GM23338 (cell line): ENCODE results near the gene ARL13B. TPM values are rescaled to one million over a fixed set of nuclear protein-coding genes. Genes with fewer than 3 reads are reported as not detected.

Source experiments
- ATAC-seq: fragments of 200-7000 bp; cut with Tn5 transposase; 3 replicates; pipeline ENCODE4 v1.9.1; 2020
- DNase-seq: peaks from one replicate; pipeline ENCODE4 v3.0.0-alpha.2; 2015; ENCODE audit warnings: low spot score
- H2AFZ ChIP-seq: fragments of 200-600 bp; sonication (generic); 2 replicates; pipeline ENCODE4 v1.8.0; 2016; ENCODE audit warnings: antibody characterized with exemption, mild to moderate bottlenecking, moderate library complexity
- H3F3A ChIP-seq: fragments of 200-600 bp; sonication (generic); replicated peaks from 2 replicates; pipeline ENCODE4 v1.8.0; 2017; ENCODE audit warnings: antibody characterized with exemption, mixed run types, low read depth
- H3K27ac ChIP-seq: fragments of 200-600 bp; sonication (generic); 2 replicates; pipeline ENCODE4 v1.6.1; 2016; ENCODE audit warnings: low read depth
- H3K27me3 ChIP-seq: fragments of 200-600 bp; sonication (generic); 2 replicates; pipeline ENCODE4 v1.8.0; 2016; ENCODE audit warnings: mild to moderate bottlenecking, mixed run types, moderate library complexity; ENCODE audit not compliant: insufficient read depth
- H3K36me3 ChIP-seq: fragments of 200-600 bp; sonication (generic); 2 replicates; pipeline ENCODE4 v1.8.0; 2016; ENCODE audit warnings: mild to moderate bottlenecking; ENCODE audit not compliant: insufficient read depth
- H3K4me1 ChIP-seq: fragments of 200-600 bp; sonication (generic); 2 replicates; pipeline ENCODE4 v1.8.0; 2016; ENCODE audit warnings: mild to moderate bottlenecking, moderate library complexity; ENCODE audit not compliant: insufficient read depth
- H3K4me2 ChIP-seq: fragments of 200-600 bp; sonication (generic); 2 replicates; pipeline ENCODE4 v1.7.1; 2017; ENCODE audit warnings: mixed run types
- H3K4me3 ChIP-seq: fragments of 200-600 bp; sonication (generic); 2 replicates; pipeline ENCODE4 v1.6.1; 2016; ENCODE audit warnings: mixed run types
- H3K79me2 ChIP-seq: fragments of 200-600 bp; sonication (generic); replicated peaks from 2 replicates; pipeline ENCODE4 v1.8.0; 2017; ENCODE audit warnings: mild to moderate bottlenecking; ENCODE audit not compliant: insufficient read depth
- H3K9me2 ChIP-seq: fragments of 200-600 bp; sonication (generic); 2 replicates; pipeline ENCODE4 v1.8.0; 2017; ENCODE audit not compliant: insufficient read depth
- H4K20me1 ChIP-seq: fragments of 200-600 bp; sonication (generic); replicated peaks from 2 replicates; pipeline ENCODE4 v1.8.0; 2017; ENCODE audit warnings: mild to moderate bottlenecking; ENCODE audit not compliant: insufficient read depth
- H3K27ac Mint-ChIP-seq: 2 replicates; pipeline ENCODE4 v1.8.0; 2020; ENCODE audit warnings: inconsistent platforms, mild to moderate bottlenecking, moderate library complexity, mixed read lengths
- H3K27me3 Mint-ChIP-seq: 3 replicates; pipeline ENCODE4 v1.8.0; 2022; ENCODE audit warnings: low read depth, mild to moderate bottlenecking, moderate library complexity, mixed read lengths, inconsistent platforms; ENCODE audit not compliant: insufficient read depth, poor library complexity
- H3K36me3 Mint-ChIP-seq: 3 replicates; pipeline ENCODE4 v1.8.0; 2021; ENCODE audit warnings: low read depth, mild to moderate bottlenecking, inconsistent platforms, moderate library complexity, mixed read lengths
- H3K4me1 Mint-ChIP-seq: 3 replicates; pipeline ENCODE4 v1.8.0; 2020; ENCODE audit warnings: mild to moderate bottlenecking, inconsistent platforms, mixed read lengths
- H3K4me3 Mint-ChIP-seq: 3 replicates; pipeline ENCODE4 v1.8.0; 2021; ENCODE audit warnings: moderate library complexity, mild to moderate bottlenecking, inconsistent platforms, mixed read lengths
- H3K9me3 Mint-ChIP-seq: 3 replicates; pipeline ENCODE4 v1.8.0; 2020; ENCODE audit warnings: moderate library complexity, mild to moderate bottlenecking, inconsistent platforms, mixed read lengths
- EZH2 ChIP-seq: fragments of 200-600 bp; sonication (generic); IDR thresholded peaks from one replicate; pipeline ENCODE4 v1.8.0; 2017; ENCODE audit warnings: antibody characterized with exemption, mild to moderate bottlenecking, low read depth; ENCODE audit not compliant: unreplicated experiment
- JUNB ChIP-seq: IDR thresholded peaks from one replicate; pipeline ENCODE4 v1.6.1; 2016; ENCODE audit warnings: antibody characterized with exemption; ENCODE audit not compliant: unreplicated experiment
- STAT1 ChIP-seq: IDR thresholded peaks from one replicate; pipeline ENCODE4 v1.6.1; 2016; ENCODE audit warnings: antibody characterized with exemption; ENCODE audit not compliant: unreplicated experiment
- ZNF114 ChIP-seq: fragments of 250-450 bp; sonication (Bioruptor Pico); IDR thresholded peaks from 2 replicates; pipeline ENCODE4 v1.5.0; 2020; ENCODE audit warnings: mild to moderate bottlenecking, moderate library complexity
- ZNF331 ChIP-seq: fragments of 250-450 bp; sonication (Bioruptor Pico); IDR thresholded peaks from 2 replicates; pipeline ENCODE4 v1.5.0; 2020; ENCODE audit warnings: low read depth, mild to moderate bottlenecking, moderate library complexity
- polyA plus RNA-seq: library from polyadenylated mRNA; unstranded; fragments of >200 nt; fragmentation: Nextera tagmentation; extraction: Ambion mirVana; gene quantifications from 2 replicates; pipeline ENCODE4 v1.2.1, GENCODE V29; 2016
- total RNA-seq: library from RNA; depleted of rRNA; stranded (reverse); fragments of >200 nt; shearing (Covaris generic); gene quantifications from 2 replicates; pipeline ENCODE4 v1.2.3, GENCODE V29; 2014
- TF ChIP-seq, protein P1 (sequence below): IDR thresholded peaks from one replicate; pipeline ENCODE4 v1.6.1; 2018; ENCODE audit warnings: antibody characterized with exemption; ENCODE audit not compliant: unreplicated experiment
- TF ChIP-seq, protein P2 (sequence below): IDR thresholded peaks from 2 replicates; pipeline ENCODE4 v1.6.1; 2016; ENCODE audit warnings: antibody characterized with exemption
- TF ChIP-seq, protein P3 (sequence below), 2 experiments: fragments of 200-600 bp in 1 of 2; sonication (generic) in 1 of 2; conservative IDR thresholded peaks; 2 replicates each; pipeline versions ENCODE4 v1.5.1 to v1.6.1; 2016 to 2017; ENCODE audit warnings: antibody characterized with exemption in 2 of 2, low read depth in 2 of 2, mild to moderate bottlenecking in 2 of 2, moderate library complexity in 1 of 2
- TF ChIP-seq, protein P4 (sequence below): fragments of 250-450 bp; sonication (Bioruptor Pico); IDR thresholded peaks from 2 replicates; pipeline ENCODE4 v1.5.0; 2020; ENCODE audit warnings: mild to moderate bottlenecking, moderate library complexity

Gene ARL13B
- total and polyA plus RNA-seq, 2 experiments from 2014 or later: 7.9 to 17.1 TPM

DNA sequence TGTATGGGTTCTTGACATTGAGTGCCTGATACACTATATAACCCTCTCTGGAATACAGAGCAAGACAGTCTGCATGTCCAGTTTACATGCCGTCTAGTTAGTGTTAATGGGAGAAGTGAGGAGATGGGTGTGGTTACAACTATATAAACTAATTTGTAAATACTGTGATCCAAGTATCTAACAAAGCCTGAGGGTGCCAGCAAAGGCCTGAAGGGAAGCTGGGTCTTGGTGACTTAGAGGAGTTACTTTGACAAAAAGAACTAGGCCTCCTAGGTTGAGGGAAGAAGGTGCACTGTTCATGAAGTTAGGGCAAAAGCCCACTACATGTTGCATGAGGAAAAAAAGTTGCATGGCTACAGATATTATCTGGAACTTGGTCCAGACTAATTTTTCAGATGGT lies 85.2 kb downstream of the ARL13B start (continued):
- TF ChIP-seq, protein P1, sequence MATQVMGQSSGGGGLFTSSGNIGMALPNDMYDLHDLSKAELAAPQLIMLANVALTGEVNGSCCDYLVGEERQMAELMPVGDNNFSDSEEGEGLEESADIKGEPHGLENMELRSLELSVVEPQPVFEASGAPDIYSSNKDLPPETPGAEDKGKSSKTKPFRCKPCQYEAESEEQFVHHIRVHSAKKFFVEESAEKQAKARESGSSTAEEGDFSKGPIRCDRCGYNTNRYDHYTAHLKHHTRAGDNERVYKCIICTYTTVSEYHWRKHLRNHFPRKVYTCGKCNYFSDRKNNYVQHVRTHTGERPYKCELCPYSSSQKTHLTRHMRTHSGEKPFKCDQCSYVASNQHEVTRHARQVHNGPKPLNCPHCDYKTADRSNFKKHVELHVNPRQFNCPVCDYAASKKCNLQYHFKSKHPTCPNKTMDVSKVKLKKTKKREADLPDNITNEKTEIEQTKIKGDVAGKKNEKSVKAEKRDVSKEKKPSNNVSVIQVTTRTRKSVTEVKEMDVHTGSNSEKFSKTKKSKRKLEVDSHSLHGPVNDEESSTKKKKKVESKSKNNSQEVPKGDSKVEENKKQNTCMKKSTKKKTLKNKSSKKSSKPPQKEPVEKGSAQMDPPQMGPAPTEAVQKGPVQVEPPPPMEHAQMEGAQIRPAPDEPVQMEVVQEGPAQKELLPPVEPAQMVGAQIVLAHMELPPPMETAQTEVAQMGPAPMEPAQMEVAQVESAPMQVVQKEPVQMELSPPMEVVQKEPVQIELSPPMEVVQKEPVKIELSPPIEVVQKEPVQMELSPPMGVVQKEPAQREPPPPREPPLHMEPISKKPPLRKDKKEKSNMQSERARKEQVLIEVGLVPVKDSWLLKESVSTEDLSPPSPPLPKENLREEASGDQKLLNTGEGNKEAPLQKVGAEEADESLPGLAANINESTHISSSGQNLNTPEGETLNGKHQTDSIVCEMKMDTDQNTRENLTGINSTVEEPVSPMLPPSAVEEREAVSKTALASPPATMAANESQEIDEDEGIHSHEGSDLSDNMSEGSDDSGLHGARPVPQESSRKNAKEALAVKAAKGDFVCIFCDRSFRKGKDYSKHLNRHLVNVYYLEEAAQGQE: no peak

GRCh38 chr3:94065819-94066480 lies 86.0 kb downstream of the ARL13B start:
- Histone ChIP-seq H3K9me2 (no peaks in the 10 kb centered on the region), H3K27ac (no peak overlapping the region), H3K36me3 (no peaks in the 10 kb centered on the region), H3K4me3 (no peak overlapping the region), H3K27me3 (no peaks in the 10 kb centered on the region), H3K79me2 (peaks cover 10% of the 10 kb centered on the region; the same call in 1 of the 2 replicates), H3K4me2 (no peak overlapping the region), H3F3A (no peaks in the 10 kb centered on the region), H2AFZ (no peak overlapping the region), H3K4me1 (no peaks in the 10 kb centered on the region), H4K20me1 (no peaks in the 10 kb centered on the region)
- H3K4me3 Mint-ChIP-seq: no peak overlapping the region
- peaks cover 2% of the 10 kb centered on the region; the same call in 1 of the 3 replicates for H3K4me1 Mint-ChIP-seq
- DNase-seq (no peak), ATAC-seq (no peak)
- H3K27ac Mint-ChIP-seq: no peak overlapping the region
- H3K9me3 Mint-ChIP-seq: no peaks in the 10 kb centered on the region; the same call in 2 of the 3 replicates
- peaks cover 8% of the 10 kb centered on the region for H3K36me3 Mint-ChIP-seq
- H3K27me3 Mint-ChIP-seq: peaks cover 6% of the 10 kb centered on the region
- TF ChIP-seq, protein P2, sequence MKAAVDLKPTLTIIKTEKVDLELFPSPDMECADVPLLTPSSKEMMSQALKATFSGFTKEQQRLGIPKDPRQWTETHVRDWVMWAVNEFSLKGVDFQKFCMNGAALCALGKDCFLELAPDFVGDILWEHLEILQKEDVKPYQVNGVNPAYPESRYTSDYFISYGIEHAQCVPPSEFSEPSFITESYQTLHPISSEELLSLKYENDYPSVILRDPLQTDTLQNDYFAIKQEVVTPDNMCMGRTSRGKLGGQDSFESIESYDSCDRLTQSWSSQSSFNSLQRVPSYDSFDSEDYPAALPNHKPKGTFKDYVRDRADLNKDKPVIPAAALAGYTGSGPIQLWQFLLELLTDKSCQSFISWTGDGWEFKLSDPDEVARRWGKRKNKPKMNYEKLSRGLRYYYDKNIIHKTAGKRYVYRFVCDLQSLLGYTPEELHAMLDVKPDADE: no peak
- TF ChIP-seq, protein P3, sequence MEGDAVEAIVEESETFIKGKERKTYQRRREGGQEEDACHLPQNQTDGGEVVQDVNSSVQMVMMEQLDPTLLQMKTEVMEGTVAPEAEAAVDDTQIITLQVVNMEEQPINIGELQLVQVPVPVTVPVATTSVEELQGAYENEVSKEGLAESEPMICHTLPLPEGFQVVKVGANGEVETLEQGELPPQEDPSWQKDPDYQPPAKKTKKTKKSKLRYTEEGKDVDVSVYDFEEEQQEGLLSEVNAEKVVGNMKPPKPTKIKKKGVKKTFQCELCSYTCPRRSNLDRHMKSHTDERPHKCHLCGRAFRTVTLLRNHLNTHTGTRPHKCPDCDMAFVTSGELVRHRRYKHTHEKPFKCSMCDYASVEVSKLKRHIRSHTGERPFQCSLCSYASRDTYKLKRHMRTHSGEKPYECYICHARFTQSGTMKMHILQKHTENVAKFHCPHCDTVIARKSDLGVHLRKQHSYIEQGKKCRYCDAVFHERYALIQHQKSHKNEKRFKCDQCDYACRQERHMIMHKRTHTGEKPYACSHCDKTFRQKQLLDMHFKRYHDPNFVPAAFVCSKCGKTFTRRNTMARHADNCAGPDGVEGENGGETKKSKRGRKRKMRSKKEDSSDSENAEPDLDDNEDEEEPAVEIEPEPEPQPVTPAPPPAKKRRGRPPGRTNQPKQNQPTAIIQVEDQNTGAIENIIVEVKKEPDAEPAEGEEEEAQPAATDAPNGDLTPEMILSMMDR (conservative IDR thresholded peaks at IDR 0.05; ENCODE audit: low read depth in 2 of 2): no peak
- TF ChIP-seq ZNF114 (no peak), ZNF331 (CRISPR knock-in tag) (no peak), EZH2 (no peak), STAT1 (no peak), JUNB (no peak)
- TF ChIP-seq, protein P4, sequence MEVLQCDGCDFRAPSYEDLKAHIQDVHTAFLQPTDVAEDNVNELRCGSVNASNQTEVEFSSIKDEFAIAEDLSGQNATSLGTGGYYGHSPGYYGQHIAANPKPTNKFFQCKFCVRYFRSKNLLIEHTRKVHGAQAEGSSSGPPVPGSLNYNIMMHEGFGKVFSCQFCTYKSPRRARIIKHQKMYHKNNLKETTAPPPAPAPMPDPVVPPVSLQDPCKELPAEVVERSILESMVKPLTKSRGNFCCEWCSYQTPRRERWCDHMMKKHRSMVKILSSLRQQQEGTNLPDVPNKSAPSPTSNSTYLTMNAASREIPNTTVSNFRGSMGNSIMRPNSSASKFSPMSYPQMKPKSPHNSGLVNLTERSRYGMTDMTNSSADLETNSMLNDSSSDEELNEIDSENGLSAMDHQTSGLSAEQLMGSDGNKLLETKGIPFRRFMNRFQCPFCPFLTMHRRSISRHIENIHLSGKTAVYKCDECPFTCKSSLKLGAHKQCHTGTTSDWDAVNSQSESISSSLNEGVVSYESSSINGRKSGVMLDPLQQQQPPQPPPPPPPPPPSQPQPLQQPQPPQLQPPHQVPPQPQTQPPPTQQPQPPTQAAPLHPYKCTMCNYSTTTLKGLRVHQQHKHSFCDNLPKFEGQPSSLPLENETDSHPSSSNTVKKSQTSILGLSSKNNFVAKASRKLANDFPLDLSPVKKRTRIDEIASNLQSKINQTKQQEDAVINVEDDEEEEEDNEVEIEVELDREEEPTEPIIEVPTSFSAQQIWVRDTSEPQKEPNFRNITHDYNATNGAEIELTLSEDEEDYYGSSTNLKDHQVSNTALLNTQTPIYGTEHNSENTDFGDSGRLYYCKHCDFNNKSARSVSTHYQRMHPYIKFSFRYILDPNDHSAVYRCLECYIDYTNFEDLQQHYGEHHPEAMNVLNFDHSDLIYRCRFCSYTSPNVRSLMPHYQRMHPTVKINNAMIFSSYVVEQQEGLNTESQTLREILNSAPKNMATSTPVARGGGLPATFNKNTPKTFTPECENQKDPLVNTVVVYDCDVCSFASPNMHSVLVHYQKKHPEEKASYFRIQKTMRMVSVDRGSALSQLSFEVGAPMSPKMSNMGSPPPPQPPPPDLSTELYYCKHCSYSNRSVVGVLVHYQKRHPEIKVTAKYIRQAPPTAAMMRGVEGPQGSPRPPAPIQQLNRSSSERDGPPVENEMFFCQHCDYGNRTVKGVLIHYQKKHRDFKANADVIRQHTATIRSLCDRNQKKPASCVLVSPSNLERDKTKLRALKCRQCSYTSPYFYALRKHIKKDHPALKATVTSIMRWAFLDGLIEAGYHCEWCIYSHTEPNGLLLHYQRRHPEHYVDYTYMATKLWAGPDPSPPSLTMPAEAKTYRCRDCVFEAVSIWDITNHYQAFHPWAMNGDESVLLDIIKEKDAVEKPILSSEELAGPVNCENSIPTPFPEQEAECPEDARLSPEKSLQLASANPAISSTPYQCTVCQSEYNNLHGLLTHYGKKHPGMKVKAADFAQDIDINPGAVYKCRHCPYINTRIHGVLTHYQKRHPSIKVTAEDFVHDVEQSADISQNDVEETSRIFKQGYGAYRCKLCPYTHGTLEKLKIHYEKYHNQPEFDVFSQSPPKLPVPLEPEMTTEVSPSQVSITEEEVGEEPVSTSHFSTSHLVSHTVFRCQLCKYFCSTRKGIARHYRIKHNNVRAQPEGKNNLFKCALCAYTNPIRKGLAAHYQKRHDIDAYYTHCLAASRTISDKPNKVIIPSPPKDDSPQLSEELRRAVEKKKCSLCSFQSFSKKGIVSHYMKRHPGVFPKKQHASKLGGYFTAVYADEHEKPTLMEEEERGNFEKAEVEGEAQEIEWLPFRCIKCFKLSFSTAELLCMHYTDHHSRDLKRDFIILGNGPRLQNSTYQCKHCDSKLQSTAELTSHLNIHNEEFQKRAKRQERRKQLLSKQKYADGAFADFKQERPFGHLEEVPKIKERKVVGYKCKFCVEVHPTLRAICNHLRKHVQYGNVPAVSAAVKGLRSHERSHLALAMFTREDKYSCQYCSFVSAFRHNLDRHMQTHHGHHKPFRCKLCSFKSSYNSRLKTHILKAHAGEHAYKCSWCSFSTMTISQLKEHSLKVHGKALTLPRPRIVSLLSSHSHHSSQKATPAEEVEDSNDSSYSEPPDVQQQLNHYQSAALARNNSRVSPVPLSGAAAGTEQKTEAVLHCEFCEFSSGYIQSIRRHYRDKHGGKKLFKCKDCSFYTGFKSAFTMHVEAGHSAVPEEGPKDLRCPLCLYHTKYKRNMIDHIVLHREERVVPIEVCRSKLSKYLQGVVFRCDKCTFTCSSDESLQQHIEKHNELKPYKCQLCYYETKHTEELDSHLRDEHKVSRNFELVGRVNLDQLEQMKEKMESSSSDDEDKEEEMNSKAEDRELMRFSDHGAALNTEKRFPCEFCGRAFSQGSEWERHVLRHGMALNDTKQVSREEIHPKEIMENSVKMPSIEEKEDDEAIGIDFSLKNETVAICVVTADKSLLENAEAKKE (CRISPR knock-in tag): no peak
